ENCODE measurements around the gene ACIN1. TPM values are rescaled to one million over a fixed set of nuclear protein-coding genes. Genes with fewer than 3 reads are reported as not detected.
A peak's percentile ranks its signal among the peaks of the same experiment; 100 is the strongest.

ACIN1 gene
- total RNA-seq, 1 donor from 2014 or later: 225 TPM

GRCh38 chr14:23119363-23120327 is 24.7 kb upstream of the ACIN1 start:
- intact Hi-C loops (cut with micrococcal nuclease): loop anchor here (1.0 to 2.0 kb wide), 4 partner anchors 24 to 181 kb away; partner anchors contain the start of genes ACIN1, C14orf119 and HOMEZ
- H3K4me3 Mint-ChIP-seq: peak overlapping the region; percentile 46
- DNase-seq (ENCODE audit: low spot score): peak; percentile 17

GRCh38 chr14:23118506-23119362 is 23.8 kb upstream of the ACIN1 start, which contains the start of gene CEBPE:
Gene CEBPE (minus strand): TSS chr14:23119255. CDS start chr14:23119091, 164 bp downstream.
- intact Hi-C loops (cut with micrococcal nuclease): no loop called here
- Mint-ChIP-seq H3K4me1 (ENCODE audit: low read depth) (peaks cover 41% of the 10 kb centered on the region), H3K4me3 (peak within 1 kb of the TSS; percentile 46), H3K27ac (peak within 1 kb of the TSS; percentile 90), H3K36me3 (ENCODE audit: low read depth) (no peaks in the 10 kb centered on the region), H3K9me3 (no peaks in the 10 kb centered on the region), H3K27me3 (ENCODE audit: insufficient read depth) (peaks cover 10% of the 10 kb centered on the region)
- no peak for DNase-seq (ENCODE audit: low spot score)

More at GRCh38 chr14:23119363-23120327, 24.7 kb upstream of the ACIN1 start:
- H3K36me3 Mint-ChIP-seq (ENCODE audit: low read depth): no peaks in the 10 kb centered on the region
- no peaks in the 10 kb centered on the region for H3K9me3 Mint-ChIP-seq
- peaks cover 36% of the 10 kb centered on the region for H3K4me1 Mint-ChIP-seq (ENCODE audit: low read depth)
- H3K27me3 Mint-ChIP-seq (ENCODE audit: insufficient read depth): peaks cover 10% of the 10 kb centered on the region
- H3K27ac Mint-ChIP-seq: peak overlapping the region; percentile 90

- no peak overlapping the region for H3K4me3 Mint-ChIP-seq
- no peaks in the 10 kb centered on the region for H3K36me3 Mint-ChIP-seq (ENCODE audit: low read depth)
- H3K27me3 Mint-ChIP-seq (ENCODE audit: insufficient read depth): peaks cover 8% of the 10 kb centered on the region
- no peak overlapping the region for H3K27ac Mint-ChIP-seq
- no peak for DNase-seq (ENCODE audit: low spot score)
- H3K4me1 Mint-ChIP-seq (ENCODE audit: low read depth): peaks cover 41% of the 10 kb centered on the region
- intact Hi-C loops (cut with micrococcal nuclease): no loop called here
- H3K9me3 Mint-ChIP-seq: no peaks in the 10 kb centered on the region
Measured at GRCh38 chr14:23117371-23118020, 22.6 kb upstream of the ACIN1 start.

GRCh38 chr14:23115918-23116317 is 21.0 kb upstream of the ACIN1 start:
- H3K27ac Mint-ChIP-seq: no peak overlapping the region
- intact Hi-C loops (cut with micrococcal nuclease): no loop called here
- no peak overlapping the region for H3K4me3 Mint-ChIP-seq
- peaks cover 33% of the 10 kb centered on the region for H3K4me1 Mint-ChIP-seq (ENCODE audit: low read depth)
- no peaks in the 10 kb centered on the region for H3K9me3 Mint-ChIP-seq
- H3K36me3 Mint-ChIP-seq (ENCODE audit: low read depth): no peaks in the 10 kb centered on the region
- H3K27me3 Mint-ChIP-seq (ENCODE audit: insufficient read depth): peaks cover 4% of the 10 kb centered on the region
- no peak for DNase-seq (ENCODE audit: low spot score)

GRCh38 chr14:23115039-23115731 is 20.2 kb upstream of the ACIN1 start:
- peaks cover 26% of the 10 kb centered on the region for H3K4me1 Mint-ChIP-seq (ENCODE audit: low read depth)
- no peak overlapping the region for H3K4me3 Mint-ChIP-seq
- H3K27me3 Mint-ChIP-seq (ENCODE audit: insufficient read depth): peaks cover 4% of the 10 kb centered on the region
- H3K36me3 Mint-ChIP-seq (ENCODE audit: low read depth): no peaks in the 10 kb centered on the region
- no peak for DNase-seq (ENCODE audit: low spot score)
- no peak overlapping the region for H3K27ac Mint-ChIP-seq
- H3K9me3 Mint-ChIP-seq: no peaks in the 10 kb centered on the region
- intact Hi-C loops (cut with micrococcal nuclease): no loop called here

- no peak for DNase-seq (ENCODE audit: low spot score)
- intact Hi-C loops (cut with micrococcal nuclease): no loop called here
- Mint-ChIP-seq H3K27ac (peak overlapping the region; percentile 15), H3K9me3 (no peaks in the 10 kb centered on the region), H3K27me3 (ENCODE audit: insufficient read depth) (peaks cover 4% of the 10 kb centered on the region), H3K36me3 (ENCODE audit: low read depth) (no peaks in the 10 kb centered on the region), H3K4me3 (no peak overlapping the region), H3K4me1 (ENCODE audit: low read depth) (peaks cover 21% of the 10 kb centered on the region)
Measured at GRCh38 chr14:23114669-23115038, 19.7 kb upstream of the ACIN1 start.

- intact Hi-C loops (cut with micrococcal nuclease): no loop called here
- H3K27me3 Mint-ChIP-seq (ENCODE audit: insufficient read depth): peaks cover 7% of the 10 kb centered on the region
- H3K9me3 Mint-ChIP-seq: no peaks in the 10 kb centered on the region
- no peak for DNase-seq (ENCODE audit: low spot score)
- peak overlapping the region; percentile 15 for H3K27ac Mint-ChIP-seq
- H3K4me1 Mint-ChIP-seq (ENCODE audit: low read depth): peaks cover 15% of the 10 kb centered on the region
- H3K4me3 Mint-ChIP-seq: no peak overlapping the region
- H3K36me3 Mint-ChIP-seq (ENCODE audit: low read depth): no peaks in the 10 kb centered on the region
Measured at GRCh38 chr14:23114120-23114458, 19.2 kb upstream of the ACIN1 start.

GRCh38 chr14:23113431-23114119 is 18.6 kb upstream of the ACIN1 start:
- Mint-ChIP-seq H3K4me1 (ENCODE audit: low read depth) (peaks cover 10% of the 10 kb centered on the region), H3K9me3 (no peaks in the 10 kb centered on the region), H3K27ac (no peak overlapping the region), H3K4me3 (no peak overlapping the region), H3K27me3 (ENCODE audit: insufficient read depth) (peaks cover 7% of the 10 kb centered on the region), H3K36me3 (ENCODE audit: low read depth) (no peaks in the 10 kb centered on the region)
- DNase-seq (ENCODE audit: low spot score): no peak
- intact Hi-C loops (cut with micrococcal nuclease): no loop called here

- Mint-ChIP-seq H3K4me3 (no peak overlapping the region), H3K9me3 (no peaks in the 10 kb centered on the region), H3K27me3 (ENCODE audit: insufficient read depth) (peaks cover 7% of the 10 kb centered on the region), H3K27ac (no peak overlapping the region), H3K36me3 (ENCODE audit: low read depth) (no peaks in the 10 kb centered on the region), H3K4me1 (ENCODE audit: low read depth) (peaks cover 10% of the 10 kb centered on the region)
- intact Hi-C loops (cut with micrococcal nuclease): no loop called here
- no peak for DNase-seq (ENCODE audit: low spot score)
Measured at GRCh38 chr14:23112359-23113178, 17.6 kb upstream of the ACIN1 start.

- peaks cover 10% of the 10 kb centered on the region for H3K4me1 Mint-ChIP-seq (ENCODE audit: low read depth)
- H3K27ac Mint-ChIP-seq: no peak overlapping the region
- H3K36me3 Mint-ChIP-seq (ENCODE audit: low read depth): no peaks in the 10 kb centered on the region
- intact Hi-C loops (cut with micrococcal nuclease): no loop called here
- no peak overlapping the region for H3K4me3 Mint-ChIP-seq
- DNase-seq (ENCODE audit: low spot score): no peak
- no peaks in the 10 kb centered on the region for H3K9me3 Mint-ChIP-seq
- peaks cover 7% of the 10 kb centered on the region for H3K27me3 Mint-ChIP-seq (ENCODE audit: insufficient read depth)
Measured at GRCh38 chr14:23110579-23111365, 15.8 kb upstream of the ACIN1 start.

Data from activated T-helper 1 cell treated with anti-CD3 and anti-CD28 coated beads, Interleukin-12 subunit alpha, Interleukin-12 subunit beta, Interleukin-2, Interleukin-4 antibody, amounts not matched to agents 30 ng/mL and 10 ng/mL and 1 ng/mL, durations not matched to agents 14 hours and 24 hours and 36 hours (primary cell).